IMR-90 (cell line): ENCODE data around the gene CSF1. TPM values are rescaled to one million over a fixed set of nuclear protein-coding genes. Genes with fewer than 3 reads are reported as not detected.

ENCODE experiments used
- ATAC-seq: fragments of 200-7000 bp; cut with Tn5 transposase; 2 replicates; pipeline ENCODE4 v1.9.1; 2020; ENCODE audit warnings: low read depth, mild to moderate bottlenecking, moderate library complexity
- BruUV-seq: library from RNA; stranded (reverse); fragments of 400-500 nt; replicated peaks from 2 replicates; lab custom pipeline; 2021; lab: Mats Ljungman, UMichigan
- CTCF ChIA-PET: fragments of 300-600 bp; formaldehyde crosslinking; extraction: SDS; loops from one replicate; lab custom pipeline; 2021; ENCODE audit warnings: antibody characterized with exemption; lab: Yijun Ruan, JAX
- POLR2A ChIA-PET: fragments of 300-600 bp; sonication (Branson Sonifier 250); formaldehyde crosslinking; loops from one replicate; lab custom pipeline; 2022; ENCODE audit warnings: antibody characterized with exemption; ENCODE audit not compliant: unreplicated experiment; lab: Charles Lee
- DNase-seq: peaks from one replicate; pipeline ENCODE4 v3.0.0; 2013
- H2AFZ ChIP-seq: replicated peaks from 2 replicates; pipeline ENCODE3; 2013; ENCODE audit warnings: low read length, mild to moderate bottlenecking; ENCODE audit not compliant: poor library complexity
- H2AK5ac ChIP-seq: 2 replicates; pipeline ENCODE4 v1.6.1; 2013; ENCODE audit warnings: low read depth, low read length, inconsistent platforms
- H2AK9ac ChIP-seq: replicated peaks from 2 replicates; pipeline ENCODE3; 2013; ENCODE audit warnings: mild to moderate bottlenecking, low read depth, low read length, moderate library complexity; ENCODE audit not compliant: poor library complexity
- H2BK120ac ChIP-seq: 2 replicates; pipeline ENCODE4 v1.6.1; 2013; ENCODE audit warnings: low read depth, low read length, inconsistent platforms
- H2BK15ac ChIP-seq: 3 replicates; pipeline ENCODE4 v1.6.1; 2013; ENCODE audit warnings: low read depth, low read length, inconsistent platforms
- H2BK20ac ChIP-seq: 2 replicates; pipeline ENCODE4 v1.6.1; 2013; ENCODE audit warnings: low read depth, mild to moderate bottlenecking, inconsistent platforms, low read length, moderate library complexity
- H2BK5ac ChIP-seq: 2 replicates; pipeline ENCODE4 v1.6.1; 2013; ENCODE audit warnings: mild to moderate bottlenecking, low read depth, low read length, inconsistent platforms; ENCODE audit not compliant: poor library complexity, severe bottlenecking
- H3K14ac ChIP-seq: replicated peaks from 2 replicates; pipeline ENCODE4 v1.6.1; 2013; ENCODE audit warnings: low read depth, low read length, inconsistent platforms
- H3K18ac ChIP-seq: 2 replicates; pipeline ENCODE4 v1.6.1; 2013; ENCODE audit warnings: low read depth, low read length, control low read depth
- H3K23ac ChIP-seq: 2 replicates; pipeline ENCODE4 v1.6.1; 2013; ENCODE audit warnings: low read depth, low read length, inconsistent platforms
- H3K27ac ChIP-seq: 2 replicates; pipeline ENCODE4 v1.5.1; 2013; ENCODE audit warnings: mild to moderate bottlenecking, control low read depth, low read length; ENCODE audit not compliant: insufficient read depth
- H3K27me3 ChIP-seq: 2 replicates; pipeline ENCODE4 v1.6.1; 2013; ENCODE audit warnings: low read length; ENCODE audit not compliant: control insufficient read depth, insufficient read depth
- H3K36me3 ChIP-seq: 2 replicates; pipeline ENCODE4 v1.6.1; 2013; ENCODE audit warnings: low read length, mixed read lengths; ENCODE audit not compliant: control insufficient read depth, insufficient read depth
- H3K4ac ChIP-seq: 2 replicates; pipeline ENCODE4 v1.6.1; 2013; ENCODE audit warnings: low read depth, low read length, inconsistent platforms
- H3K4me1 ChIP-seq: 2 replicates; pipeline ENCODE4 v1.6.1; 2013; ENCODE audit warnings: low read length, mixed read lengths; ENCODE audit not compliant: control insufficient read depth, insufficient read depth
- H3K4me2 ChIP-seq: 2 replicates; pipeline ENCODE4 v1.6.1; 2013; ENCODE audit warnings: low read depth, mild to moderate bottlenecking, control low read depth, low read length, moderate library complexity
- H3K4me3 ChIP-seq: 2 replicates; pipeline ENCODE4 v1.5.1; 2013; ENCODE audit warnings: low read depth, mild to moderate bottlenecking, control low read depth, low read length, moderate library complexity; ENCODE audit not compliant: insufficient read depth
- H3K56ac ChIP-seq: 2 replicates; pipeline ENCODE4 v1.6.1; 2013; ENCODE audit warnings: low read length, inconsistent platforms; ENCODE audit not compliant: insufficient read depth; ENCODE audit errors: extremely low read depth
- H3K79me1 ChIP-seq, 2 experiments: 2 replicates each; pipeline ENCODE4 v1.6.1; 2013; ENCODE audit warnings: low read length in 2 of 2, inconsistent platforms in 1 of 2, low read depth in 1 of 2
- H3K9ac ChIP-seq: 2 replicates; pipeline ENCODE4 v1.6.1; 2013; ENCODE audit warnings: low read depth, low read length, control low read depth
- H3K9me1 ChIP-seq: 2 replicates; pipeline ENCODE4 v1.6.1; 2013; ENCODE audit warnings: low read length, inconsistent platforms; ENCODE audit not compliant: insufficient read depth
- H3K9me3 ChIP-seq: 2 replicates; pipeline ENCODE4 v1.6.1; 2013; ENCODE audit warnings: low read length; ENCODE audit not compliant: control insufficient read depth, insufficient read depth
- H4K20me1 ChIP-seq: 2 replicates; pipeline ENCODE4 v1.6.1; 2013; ENCODE audit warnings: low read length, inconsistent platforms; ENCODE audit not compliant: insufficient read depth
- H4K5ac ChIP-seq: 2 replicates; pipeline ENCODE4 v1.6.1; 2013; ENCODE audit warnings: mild to moderate bottlenecking, low read depth, low read length, control low read depth
- H4K8ac ChIP-seq, 2 experiments: 2 replicates each; pipeline ENCODE4 v1.6.1; 2013; ENCODE audit warnings: low read depth in 2 of 2, low read length in 2 of 2, control low read depth in 1 of 2, inconsistent platforms in 1 of 2
- H4K91ac ChIP-seq: 2 replicates; pipeline ENCODE4 v1.6.1; 2013; ENCODE audit warnings: low read depth, low read length, inconsistent platforms; ENCODE audit not compliant: insufficient read depth
- CEBPB ChIP-seq: IDR thresholded peaks from 2 replicates; pipeline ENCODE4 v1.6.1; 2012; ENCODE audit warnings: low read depth, low read length, improper control_type of control experiment
- CHD1 ChIP-seq: IDR thresholded peaks from 2 replicates; pipeline ENCODE4 v1.6.1; 2012; ENCODE audit warnings: low read depth, low read length, improper control_type of control experiment
- CTCF ChIP-seq: conservative IDR thresholded peaks from 2 replicates; pipeline ENCODE4 v1.5.1; 2012; ENCODE audit warnings: mild to moderate bottlenecking, low read depth, low read length, improper control_type of control experiment
- FOS ChIP-seq: fragments of 150-350 bp; IDR thresholded peaks from 2 replicates; pipeline ENCODE4 v1.6.1; 2016; ENCODE audit warnings: low read depth, low read length
- MAFK ChIP-seq: IDR thresholded peaks from 2 replicates; pipeline ENCODE4 v1.6.1; 2012; ENCODE audit warnings: low read depth, low read length, improper control_type of control experiment
- MAZ ChIP-seq: IDR thresholded peaks from 2 replicates; pipeline ENCODE4 v1.6.1; 2012; ENCODE audit warnings: low read depth, mild to moderate bottlenecking, low read length, improper control_type of control experiment, moderate library complexity, borderline replicate concordance
- MXI1 ChIP-seq: IDR thresholded peaks from 2 replicates; pipeline ENCODE4 v1.6.1; 2012; ENCODE audit warnings: low read depth, mild to moderate bottlenecking, low read length, moderate library complexity, borderline replicate concordance
- NFE2L2 ChIP-seq: fragments of 150-350 bp; IDR thresholded peaks from 2 replicates; pipeline ENCODE4 v1.6.1; 2016; ENCODE audit warnings: low read depth, mild to moderate bottlenecking, low read length
- POLR2A ChIP-seq: IDR thresholded peaks from 2 replicates; pipeline ENCODE4 v1.6.1; 2012; ENCODE audit warnings: mild to moderate bottlenecking, low read depth, low read length
- RAD21 ChIP-seq: IDR thresholded peaks from 2 replicates; pipeline ENCODE4 v1.6.1; 2012; ENCODE audit warnings: low read length, improper control_type of control experiment
- RCOR1 ChIP-seq: IDR thresholded peaks from 2 replicates; pipeline ENCODE4 v1.6.1; 2012; ENCODE audit warnings: mild to moderate bottlenecking, low read length, improper control_type of control experiment; ENCODE audit not compliant: insufficient replicate concordance
- RFX5 ChIP-seq: IDR thresholded peaks from 2 replicates; pipeline ENCODE4 v1.8.0; 2012; ENCODE audit warnings: low read depth, mild to moderate bottlenecking, low read length, moderate library complexity
- SMC3 ChIP-seq: fragments of 150-350 bp; IDR thresholded peaks from 2 replicates; pipeline ENCODE4 v1.6.1; 2016; ENCODE audit warnings: low read depth, mild to moderate bottlenecking, antibody characterized with exemption, low read length, moderate library complexity
- USF2 ChIP-seq: fragments of 150-350 bp; IDR thresholded peaks from 2 replicates; pipeline ENCODE4 v1.6.1; 2017; ENCODE audit warnings: mild to moderate bottlenecking, antibody characterized with exemption, low read length, low read depth
- WGBS, 2 experiments: methylation state at CpG; one replicate each; pipeline versions ENCODE4 v1.1.5 to v1.1.7; 2013; ENCODE audit warnings: missing lambda C conversion rate in 2 of 2; ENCODE audit not compliant: insufficient read length in 1 of 2; ENCODE audit errors: extremely low coverage in 2 of 2; 5-methylcytosine and 5-hydroxymethylcytosine counted together
- dilution Hi-C: fragments of 300-500 bp; cut with HindIII; formaldehyde crosslinking; loops from one replicate; pipeline ENCODE4 v1.14.3; 2018; ENCODE audit warnings: low sequenced_read_pairs; ENCODE audit not compliant: unreplicated experiment
- in situ Hi-C: fragments of 300-500 bp; cut with MboI; formaldehyde crosslinking; loops from 3 replicates; pipeline ENCODE4 v1.14.3; 2019; ENCODE audit warnings: low sequenced_read_pairs, inconsistent platforms, mixed read lengths
- intact Hi-C: fragments of 100-400 bp; cut with micrococcal nuclease; formaldehyde crosslinking; loops from 2 replicates; pipeline ENCODE4 v1.10.0; 2022
- polyA plus RNA-seq, 3 experiments: library from polyadenylated mRNA; depleted of rRNA; stranded (reverse); fragments of >200 nt; gene quantifications; 2 replicates each; pipeline ENCODE4 v1.2.3, GENCODE V29; 2012; ENCODE audit warnings: low replicate concordance in 1 of 3
- total RNA-seq: library from RNA; depleted of rRNA; stranded (reverse); fragments of >200 nt; gene quantifications from 2 replicates; pipeline ENCODE4 v1.2.3, GENCODE V29; 2012
- TF ChIP-seq, protein P1 (sequence below): fragments of 150-350 bp; IDR thresholded peaks from 2 replicates; pipeline ENCODE4 v1.6.1; 2016; ENCODE audit warnings: low read depth, mild to moderate bottlenecking, low read length, moderate library complexity, borderline replicate concordance

The CSF1 gene
- total and polyA plus RNA-seq, 2 of the 4 experiments (the other 2 are of a cell fraction): 14.3 to 22.0 TPM

DNA sequence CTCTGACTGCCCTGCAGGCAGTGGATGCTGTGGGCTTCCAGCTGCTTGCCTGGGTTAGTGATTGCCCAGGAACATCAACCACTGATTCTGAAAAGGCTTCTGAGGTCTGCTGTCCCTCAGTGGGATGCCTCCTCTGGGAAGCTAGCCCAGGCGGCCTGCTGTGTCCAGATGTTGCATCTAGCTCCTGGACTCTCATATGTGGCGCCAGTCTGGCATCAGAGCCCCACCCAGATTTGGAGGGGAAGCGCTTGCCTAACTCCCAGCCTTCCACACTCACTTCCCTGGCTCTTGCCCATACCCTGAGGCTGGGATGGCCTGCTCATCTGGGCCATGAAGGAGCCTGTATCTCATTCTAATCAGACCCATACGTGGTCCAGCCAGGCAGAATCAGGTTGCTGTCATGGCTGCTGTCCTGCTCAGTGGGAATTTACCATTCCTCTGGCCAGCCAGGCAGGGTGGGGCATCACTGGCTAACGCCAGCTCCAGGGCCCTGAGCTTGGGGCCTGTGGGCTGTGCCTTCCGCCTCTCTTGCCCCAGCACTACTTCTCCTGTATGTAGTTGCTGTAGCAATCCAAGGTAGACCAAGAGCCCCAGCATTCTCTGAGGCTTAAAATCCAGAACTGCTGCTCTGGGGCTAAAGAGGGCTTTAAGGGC, 4.1 kb downstream of the CSF1 start:
- H2AK5ac ChIP-seq: 0 out of 2 replicates have a peak overlapping the region, but pooled peaks have one; percentile 7
- H4K20me1 ChIP-seq: peaks cover 52% of the 10 kb centered on the region
- no peaks in the 10 kb centered on the region for H3K9me3 ChIP-seq
- H2BK20ac ChIP-seq: no peak overlapping the region
- peak; percentile 29 for DNase-seq
- H2BK15ac ChIP-seq: no peak overlapping the region
- H3K4me3 ChIP-seq: no peak overlapping the region
- no peak overlapping the region for H2AK9ac ChIP-seq
- no peak overlapping the region for H3K14ac ChIP-seq
- H2AFZ ChIP-seq: no peak overlapping the region
- BruUV-seq: no TSS peak
- no peak overlapping the region for H2BK120ac ChIP-seq
- H3K4me2 ChIP-seq: no peak overlapping the region
- intact Hi-C loops: loop anchor here (5.0 kb wide), 1 partner anchor 367 kb away; the partner anchor contains the start of gene GNAI3
- ATAC-seq: no peak
- no peaks in the 10 kb centered on the region for H3K27me3 ChIP-seq
- no peak overlapping the region for H2BK5ac ChIP-seq
- in situ Hi-C loops: loop anchor here (5.0 to 25.0 kb wide), 3 partner anchors 63 to 270 kb away; no protein-coding TSS in a partner anchor
- dilution Hi-C loops: no loop called here
- H3K9me1 ChIP-seq: peaks cover 45% of the 10 kb centered on the region
- H4K5ac ChIP-seq: no peak overlapping the region
- H3K56ac ChIP-seq: no peak overlapping the region
- H4K91ac ChIP-seq: no peak overlapping the region
- 80% methylated on average over 1 of the region's 6 CpGs; no CpG with 5 or more reads in 1 of the 2 experiments for WGBS, 2 experiments
- peaks cover 37 to 88% of the 10 kb centered on the region in 2 experiments for H3K79me1 ChIP-seq
- H3K4ac ChIP-seq: no peak overlapping the region; the same call in 1 of the 2 replicates
- peak overlapping the region; percentile 13; the same call in 1 of the 2 replicates for H3K23ac ChIP-seq
- peaks cover 36% of the 10 kb centered on the region for H3K4me1 ChIP-seq
- no peak overlapping the region for H3K9ac ChIP-seq
- peaks cover 45% of the 10 kb centered on the region for H3K36me3 ChIP-seq
- H3K27ac ChIP-seq: no peak overlapping the region
- POLR2A ChIA-PET: no interaction called here
- CTCF ChIA-PET: interaction anchor here (0.9 to 1.5 kb wide), 3 partner anchors 44 to 123 kb away, joined by 3 to 4 read pairs (median 3); no protein-coding TSS in a partner anchor
- no peak overlapping the region for H4K8ac ChIP-seq
- H3K18ac ChIP-seq: no peak overlapping the region
- TF ChIP-seq USF2 (no peak), CHD1 (no peak), MAFK (no peak), NFE2L2 (no peak), POLR2A (no peak), FOS (no peak), CTCF (no peak), RFX5 (no peak), CEBPB (no peak), RAD21 (no peak), MAZ (no peak), SMC3 (no peak), MXI1 (no peak), RCOR1 (no peak)
- TF ChIP-seq, protein P1, sequence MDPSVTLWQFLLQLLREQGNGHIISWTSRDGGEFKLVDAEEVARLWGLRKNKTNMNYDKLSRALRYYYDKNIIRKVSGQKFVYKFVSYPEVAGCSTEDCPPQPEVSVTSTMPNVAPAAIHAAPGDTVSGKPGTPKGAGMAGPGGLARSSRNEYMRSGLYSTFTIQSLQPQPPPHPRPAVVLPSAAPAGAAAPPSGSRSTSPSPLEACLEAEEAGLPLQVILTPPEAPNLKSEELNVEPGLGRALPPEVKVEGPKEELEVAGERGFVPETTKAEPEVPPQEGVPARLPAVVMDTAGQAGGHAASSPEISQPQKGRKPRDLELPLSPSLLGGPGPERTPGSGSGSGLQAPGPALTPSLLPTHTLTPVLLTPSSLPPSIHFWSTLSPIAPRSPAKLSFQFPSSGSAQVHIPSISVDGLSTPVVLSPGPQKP: no peak
